ENCODE data around the gene LMX1B.

The LMX1B gene

GRCh38 chr9:126619361-126620135 lies 5.8 kb downstream of the LMX1B start:
- no peak for DNase-seq

- no peak for DNase-seq
Observed at GRCh38 chr9:126620478-126620877, 6.8 kb downstream of the LMX1B start.

- no peak for DNase-seq
Observed at GRCh38 chr9:126621061-126621918, 7.6 kb downstream of the LMX1B start.

- no peak for DNase-seq
Observed at GRCh38 chr9:126621919-126622735, 8.4 kb downstream of the LMX1B start.

- no peak for DNase-seq
Observed at GRCh38 chr9:126623314-126623666, 9.6 kb downstream of the LMX1B start.

GRCh38 chr9:126623667-126624478 lies 10.1 kb downstream of the LMX1B start:
- DNase-seq = no peak

- DNase-seq = no peak
Observed at GRCh38 chr9:126624479-126624826, 10.7 kb downstream of the LMX1B start.

- DNase-seq = no peak
Observed at GRCh38 chr9:126624912-126625311, 11.2 kb downstream of the LMX1B start.

- no peak for DNase-seq
Observed at GRCh38 chr9:126625329-126626126, 11.8 kb downstream of the LMX1B start.

GRCh38 chr9:126626127-126626925 lies 12.6 kb downstream of the LMX1B start:
- DNase-seq = no peak

- DNase-seq = no peak
Observed at GRCh38 chr9:126626926-126627233, 13.2 kb downstream of the LMX1B start.

GRCh38 chr9:126628146-126628545 lies 14.4 kb downstream of the LMX1B start:
- DNase-seq = no peak

GRCh38 chr9:126628969-126629674 lies 15.4 kb downstream of the LMX1B start:
- no peak for DNase-seq

- DNase-seq = no peak
Observed at GRCh38 chr9:126630458-126631237, 16.9 kb downstream of the LMX1B start.

GRCh38 chr9:126631254-126631653 lies 17.5 kb downstream of the LMX1B start:
- DNase-seq = no peak

GRCh38 chr9:126633881-126634558 lies 20.3 kb downstream of the LMX1B start:
- DNase-seq = no peak

- no peak for DNase-seq
Observed at GRCh38 chr9:126635061-126635460, 21.3 kb downstream of the LMX1B start.

GRCh38 chr9:126635661-126636439 lies 22.1 kb downstream of the LMX1B start:
- no peak for DNase-seq
